Neuronal stem cell (in vitro differentiated cells): ENCODE data around the gene CITED2. TPM values are rescaled to one million over a fixed set of nuclear protein-coding genes. Genes with fewer than 3 reads are reported as not detected.

Experiments
- DNase-seq: peaks from one replicate; pipeline ENCODE4 v3.0.0-alpha.2; 2013; ENCODE audit warnings: low spot score
- H2AFZ ChIP-seq: one replicate; pipeline ENCODE4 v1.6.1; 2013; ENCODE audit warnings: mild to moderate bottlenecking, low read length, inconsistent platforms
- H2AK5ac ChIP-seq: 2 replicates; pipeline ENCODE4 v1.6.1; 2013; ENCODE audit warnings: low read depth, mild to moderate bottlenecking, inconsistent platforms, low read length, moderate library complexity, mixed read lengths
- H2BK120ac ChIP-seq: 2 replicates; pipeline ENCODE4 v1.6.1; 2013; ENCODE audit warnings: low read depth, mild to moderate bottlenecking, inconsistent platforms, low read length, moderate library complexity, mixed read lengths
- H2BK12ac ChIP-seq: one replicate; pipeline ENCODE4 v1.6.1; 2013; ENCODE audit warnings: low read length, inconsistent platforms
- H2BK15ac ChIP-seq: 2 replicates; pipeline ENCODE4 v1.6.1; 2013; ENCODE audit warnings: mild to moderate bottlenecking, low read length, inconsistent platforms, mixed read lengths
- H2BK5ac ChIP-seq: one replicate; pipeline ENCODE4 v1.6.1; 2013; ENCODE audit warnings: inconsistent platforms, mild to moderate bottlenecking, low read length, moderate library complexity
- H3K14ac ChIP-seq: one replicate; pipeline ENCODE4 v1.6.1; 2013; ENCODE audit warnings: low read length, inconsistent platforms
- H3K18ac ChIP-seq: 2 replicates; pipeline ENCODE4 v1.6.1; 2013; ENCODE audit warnings: low read length, inconsistent platforms
- H3K23ac ChIP-seq: 2 replicates; pipeline ENCODE4 v1.6.1; 2013; ENCODE audit warnings: low read depth, mild to moderate bottlenecking, mixed read lengths, low read length, inconsistent platforms; ENCODE audit not compliant: poor library complexity
- H3K27ac ChIP-seq: replicated peaks from 3 replicates; pipeline ENCODE4 v1.5.1; 2013; ENCODE audit warnings: low read length, inconsistent platforms
- H3K27me3 ChIP-seq, 3 experiments: 2 replicates each; pipeline ENCODE4 v1.6.1; 2013; ENCODE audit warnings: low read length in 3 of 3, mild to moderate bottlenecking in 2 of 3, inconsistent platforms in 1 of 3, low read depth in 1 of 3, mixed read lengths in 1 of 3, moderate library complexity in 1 of 3; ENCODE audit not compliant: control insufficient read depth in 3 of 3, insufficient read depth in 3 of 3
- H3K36me3 ChIP-seq, 2 donors: replicated peaks in 1 of 2; 2 replicates each; pipeline ENCODE4 v1.6.1; 2013; ENCODE audit warnings: low read length in 2 of 2; ENCODE audit not compliant: control insufficient read depth in 2 of 2, insufficient read depth in 2 of 2
- H3K4ac ChIP-seq: 2 replicates; pipeline ENCODE4 v1.6.1; 2013; ENCODE audit warnings: inconsistent platforms, mild to moderate bottlenecking, low read length, moderate library complexity
- H3K4me1 ChIP-seq, 2 donors: 1 replicate in 1 of 2; 2 replicates in 1 of 2; pipeline ENCODE4 v1.6.1; 2013; ENCODE audit warnings: low read length in 2 of 2, low read depth in 1 of 2; ENCODE audit not compliant: control insufficient read depth in 2 of 2, insufficient read depth in 1 of 2
- H3K4me2 ChIP-seq: one replicate; pipeline ENCODE4 v1.6.1; 2013; ENCODE audit warnings: mild to moderate bottlenecking, low read length, inconsistent platforms; ENCODE audit not compliant: insufficient read depth, poor library complexity, severe bottlenecking
- H3K4me3 ChIP-seq, 2 donors: 2 replicates each; pipeline ENCODE4 v1.5.1; 2013; ENCODE audit warnings: low read length in 2 of 2, mild to moderate bottlenecking in 2 of 2, inconsistent platforms in 1 of 2, moderate library complexity in 1 of 2
- H3K79me1 ChIP-seq: one replicate; pipeline ENCODE4 v1.6.1; 2013; ENCODE audit warnings: low read depth, mild to moderate bottlenecking, inconsistent platforms, low read length, moderate library complexity
- H3K9ac ChIP-seq: one replicate; pipeline ENCODE4 v1.6.1; 2013; ENCODE audit warnings: mild to moderate bottlenecking, low read depth, low read length, inconsistent platforms; ENCODE audit not compliant: poor library complexity
- H3K9me3 ChIP-seq, 2 donors: replicated peaks in 1 of 2; 2 replicates each; pipeline versions ENCODE3 to v1.6.1; 2013; ENCODE audit warnings: low read length in 2 of 2, mild to moderate bottlenecking in 2 of 2, inconsistent platforms in 1 of 2, low read depth in 1 of 2, mixed read lengths in 1 of 2, moderate library complexity in 1 of 2; ENCODE audit not compliant: control insufficient read depth in 2 of 2, insufficient read depth in 1 of 2
- H4K8ac ChIP-seq: one replicate; pipeline ENCODE4 v1.6.1; 2013; ENCODE audit warnings: low read depth, mild to moderate bottlenecking, inconsistent platforms, low read length, moderate library complexity
- H4K91ac ChIP-seq: one replicate; pipeline ENCODE4 v1.6.1; 2013; ENCODE audit warnings: low read length, low read depth, mild to moderate bottlenecking, inconsistent platforms; ENCODE audit not compliant: poor library complexity
- WGBS, 2 donors: extraction: QIAGEN DNeasy Blood & Tissue Kit; methylation state at CpG; one replicate each; pipeline ENCODE4 v1.1.7; 2013; ENCODE audit warnings: missing lambda C conversion rate in 2 of 2, mixed read lengths in 1 of 2; ENCODE audit not compliant: insufficient read length in 2 of 2, insufficient replicate concordance in 1 of 2; ENCODE audit errors: extremely low coverage in 2 of 2; 5-methylcytosine and 5-hydroxymethylcytosine counted together
- polyA plus RNA-seq, 2 experiments: library from polyadenylated mRNA; stranded (reverse); fragments of 200-250 nt; gene quantifications; one replicate each; pipeline ENCODE4 v1.2.3, GENCODE V29; 2013

Gene CITED2
- 86.8 TPM for polyA plus RNA-seq (2013, experiment 1 of 2)
- 86.7 TPM for polyA plus RNA-seq (2013, experiment 2 of 2)

GRCh38 chr6:139374357-139375225 is at the start of gene CITED2:
Gene CITED2 (minus strand): TSS chr6:139374648. CDS start chr6:139373944, 704 bp downstream.
- H3K18ac ChIP-seq = peak within 1 kb of the TSS; percentile 99
- H3K9me3 ChIP-seq = no peaks in the 10 kb centered on the region
- peaks cover 14 to 26% of the 10 kb centered on the region in 2 donors for H3K4me1 ChIP-seq
- peak within 1 kb of the TSS; percentile 96 for H3K4me2 ChIP-seq
- H2BK5ac ChIP-seq = peak within 1 kb of the TSS; percentile 100
- H3K4me3 ChIP-seq = peak within 1 kb of the TSS; percentile 96 to 100
- peak; percentile 96 for DNase-seq
- peak within 1 kb of the TSS; percentile 75 for H2BK12ac ChIP-seq
- H3K9ac ChIP-seq = peak within 1 kb of the TSS; percentile 99
- H2BK120ac ChIP-seq = peak within 1 kb of the TSS; percentile 97
- peak within 1 kb of the TSS; percentile 73 for H2BK15ac ChIP-seq
- H3K27ac ChIP-seq = peak within 1 kb of the TSS; percentile 99
- no CpG with 5 or more reads among the region's 82 CpGs for WGBS, 2 donors
- peak within 1 kb of the TSS; percentile 90 for H3K14ac ChIP-seq
- peak within 1 kb of the TSS; percentile 92 for H4K91ac ChIP-seq
- peak within 1 kb of the TSS; percentile 75 for H4K8ac ChIP-seq
- peak within 1 kb of the TSS; percentile 54 for H2AK5ac ChIP-seq
- no peaks in the 10 kb centered on the region for H3K79me1 ChIP-seq
- H3K27me3 ChIP-seq = no peaks in the 10 kb centered on the region
- peak within 1 kb of the TSS; percentile 96 for H2AFZ ChIP-seq
- peak within 1 kb of the TSS; percentile 90 for H3K4ac ChIP-seq
- H3K23ac ChIP-seq = peak within 1 kb of the TSS; percentile 99
- H3K36me3 ChIP-seq = peaks cover 2 to 37% of the 10 kb centered on the region in 2 donors

GRCh38 chr6:139423037-139423703 is 48.7 kb upstream of the CITED2 start:
- H2BK12ac ChIP-seq = no peak overlapping the region
- no peak overlapping the region for H3K4me3 ChIP-seq
- no peak overlapping the region for H3K18ac ChIP-seq
- H4K8ac ChIP-seq = no peak overlapping the region
- H3K14ac ChIP-seq = no peak overlapping the region
- H2AFZ ChIP-seq = no peak overlapping the region
- H2BK15ac ChIP-seq = no peak overlapping the region
- H3K36me3 ChIP-seq = no peaks in the 10 kb centered on the region
- H3K27ac ChIP-seq = no peak overlapping the region
- no peak overlapping the region for H3K9ac ChIP-seq
- H2BK120ac ChIP-seq = no peak overlapping the region
- no peaks in the 10 kb centered on the region for H3K27me3 ChIP-seq
- H3K79me1 ChIP-seq = no peaks in the 10 kb centered on the region
- no peak overlapping the region for H3K4ac ChIP-seq
- H3K4me1 ChIP-seq = peaks cover 2 to 4% of the 10 kb centered on the region in 2 donors
- H3K9me3 ChIP-seq = no peaks in the 10 kb centered on the region
- no peak overlapping the region for H4K91ac ChIP-seq
- no peak overlapping the region for H2BK5ac ChIP-seq
- DNase-seq = no peak
- no peak overlapping the region for H3K4me2 ChIP-seq
- H2AK5ac ChIP-seq = no peak overlapping the region
- no CpG with 5 or more reads among the region's 6 CpGs for WGBS, 2 donors
- H3K23ac ChIP-seq = no peak overlapping the region

- no peak overlapping the region for H4K91ac ChIP-seq
- H3K14ac ChIP-seq = no peak overlapping the region
- no peaks in the 10 kb centered on the region for H3K79me1 ChIP-seq
- H3K4ac ChIP-seq = no peak overlapping the region
- H2AFZ ChIP-seq = no peak overlapping the region
- H3K27me3 ChIP-seq = no peaks in the 10 kb centered on the region
- H3K9me3 ChIP-seq = no peaks in the 10 kb centered on the region
- no peak overlapping the region for H2AK5ac ChIP-seq
- H2BK15ac ChIP-seq = no peak overlapping the region
- no peak overlapping the region for H3K23ac ChIP-seq
- H3K4me1 ChIP-seq = peaks cover 2 to 4% of the 10 kb centered on the region in 2 donors
- H2BK12ac ChIP-seq = no peak overlapping the region
- no peak overlapping the region for H2BK120ac ChIP-seq
- no peaks in the 10 kb centered on the region for H3K36me3 ChIP-seq
- DNase-seq = no peak
- H3K27ac ChIP-seq = no peak overlapping the region
- no peak overlapping the region for H2BK5ac ChIP-seq
- WGBS, 2 donors = no CpG with 5 or more reads among the region's 9 CpGs
- no peak overlapping the region for H3K4me2 ChIP-seq
- no peak overlapping the region for H3K18ac ChIP-seq
- no peak overlapping the region for H3K9ac ChIP-seq
- H3K4me3 ChIP-seq = peak overlapping the region in 1 of 2 donors; percentile 29
- H4K8ac ChIP-seq = no peak overlapping the region
These were observed 47.9 kb upstream of the CITED2 start for GRCh38 chr6:139422105-139423036.
